ENCODE data around the gene TMEM171.
A peak's percentile ranks its signal among the peaks of the same experiment; 100 is the strongest.

TMEM171 gene

GRCh38 chr5:73130811-73131210 lies 10.4 kb downstream of the TMEM171 start:
- H3K27ac ChIP-seq, result no peak overlapping the region
- TF ChIP-seq ZFX (IDR thresholded peaks at IDR 0.05), result no peak
- TF ChIP-seq, protein P1, sequence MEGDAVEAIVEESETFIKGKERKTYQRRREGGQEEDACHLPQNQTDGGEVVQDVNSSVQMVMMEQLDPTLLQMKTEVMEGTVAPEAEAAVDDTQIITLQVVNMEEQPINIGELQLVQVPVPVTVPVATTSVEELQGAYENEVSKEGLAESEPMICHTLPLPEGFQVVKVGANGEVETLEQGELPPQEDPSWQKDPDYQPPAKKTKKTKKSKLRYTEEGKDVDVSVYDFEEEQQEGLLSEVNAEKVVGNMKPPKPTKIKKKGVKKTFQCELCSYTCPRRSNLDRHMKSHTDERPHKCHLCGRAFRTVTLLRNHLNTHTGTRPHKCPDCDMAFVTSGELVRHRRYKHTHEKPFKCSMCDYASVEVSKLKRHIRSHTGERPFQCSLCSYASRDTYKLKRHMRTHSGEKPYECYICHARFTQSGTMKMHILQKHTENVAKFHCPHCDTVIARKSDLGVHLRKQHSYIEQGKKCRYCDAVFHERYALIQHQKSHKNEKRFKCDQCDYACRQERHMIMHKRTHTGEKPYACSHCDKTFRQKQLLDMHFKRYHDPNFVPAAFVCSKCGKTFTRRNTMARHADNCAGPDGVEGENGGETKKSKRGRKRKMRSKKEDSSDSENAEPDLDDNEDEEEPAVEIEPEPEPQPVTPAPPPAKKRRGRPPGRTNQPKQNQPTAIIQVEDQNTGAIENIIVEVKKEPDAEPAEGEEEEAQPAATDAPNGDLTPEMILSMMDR (conservative IDR thresholded peaks at IDR 0.05), result no peak

GRCh38 chr5:73131711-73132425 lies 11.5 kb downstream of the TMEM171 start:
- H3K27ac ChIP-seq, result no peak overlapping the region

DNA sequence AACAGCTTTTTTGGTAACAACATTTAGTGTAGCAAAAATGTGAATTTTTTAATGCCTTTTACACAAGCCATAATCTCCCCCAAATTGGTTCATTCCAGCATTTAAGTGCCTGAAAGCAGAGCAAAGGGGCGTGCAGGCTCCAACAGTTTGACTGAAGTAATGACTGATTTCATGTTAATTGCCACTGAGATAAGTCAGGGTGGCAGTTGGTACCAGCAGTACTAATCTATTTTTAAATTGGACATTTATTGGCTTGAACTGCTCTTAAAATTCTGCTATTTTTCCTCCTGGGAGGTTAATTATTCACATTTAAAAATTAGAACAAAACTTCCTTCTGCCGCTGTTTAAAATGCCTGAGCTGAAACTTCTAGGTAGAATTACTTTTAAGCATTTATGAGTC lies 12.4 kb downstream of the TMEM171 start:
- H3K27ac ChIP-seq, result no peak overlapping the region

More at GRCh38 chr5:73131711-73132425, 11.5 kb downstream of the TMEM171 start:
- TF ChIP-seq, protein P1 (conservative IDR thresholded peaks at IDR 0.05), result no peak
- no peak for TF ChIP-seq ZFX (IDR thresholded peaks at IDR 0.05)

GRCh38 chr5:73135021-73135420 lies 14.6 kb downstream of the TMEM171 start:
- no peak for TF ChIP-seq ZFX (IDR thresholded peaks at IDR 0.05)
- TF ChIP-seq, protein P1 (conservative IDR thresholded peaks at IDR 0.05), result no peak
- H3K27ac ChIP-seq, result no peak overlapping the region

More for the DNA sequence above, 12.4 kb downstream of the TMEM171 start:
- no peak for TF ChIP-seq ZFX (IDR thresholded peaks at IDR 0.05)
- TF ChIP-seq, protein P1 (conservative IDR thresholded peaks at IDR 0.05), result no peak

DNA sequence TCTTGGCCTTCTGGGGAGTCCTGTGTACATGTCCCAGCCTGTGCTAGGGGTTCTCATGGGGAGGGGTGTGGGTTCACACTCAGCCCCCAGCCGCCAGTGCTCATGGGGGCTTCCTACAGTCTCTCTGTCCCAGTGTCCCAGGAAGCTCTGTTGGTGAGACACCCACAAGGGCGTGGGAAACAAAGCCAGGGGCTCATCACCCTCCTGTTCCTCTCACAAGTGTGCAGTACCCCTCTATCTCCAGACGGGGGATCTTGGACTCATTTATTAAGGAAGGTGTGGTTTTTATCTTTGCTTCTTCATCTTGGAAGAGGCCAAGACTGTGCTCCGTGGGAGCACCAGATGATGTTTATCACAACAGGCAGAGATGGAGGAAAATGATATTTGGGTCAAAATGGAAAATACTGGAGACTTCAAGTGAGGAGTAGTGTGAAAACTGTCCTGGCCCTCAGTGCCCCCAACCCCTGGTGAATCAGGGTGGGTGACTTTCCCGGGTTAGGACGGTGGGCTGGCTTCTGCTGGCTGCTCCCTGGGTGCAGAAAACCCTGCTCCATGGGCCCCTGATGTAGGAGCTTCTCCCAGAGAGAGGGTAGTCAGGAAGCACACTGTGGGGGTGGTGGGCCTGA lies 15.2 kb downstream of the TMEM171 start:
- TF ChIP-seq ZFX (IDR thresholded peaks at IDR 0.05), result no peak
- TF ChIP-seq, protein P1 (conservative IDR thresholded peaks at IDR 0.05), result peak; percentile 44; the same call in 1 of the 2 replicates
- no peak overlapping the region for H3K27ac ChIP-seq

DNA sequence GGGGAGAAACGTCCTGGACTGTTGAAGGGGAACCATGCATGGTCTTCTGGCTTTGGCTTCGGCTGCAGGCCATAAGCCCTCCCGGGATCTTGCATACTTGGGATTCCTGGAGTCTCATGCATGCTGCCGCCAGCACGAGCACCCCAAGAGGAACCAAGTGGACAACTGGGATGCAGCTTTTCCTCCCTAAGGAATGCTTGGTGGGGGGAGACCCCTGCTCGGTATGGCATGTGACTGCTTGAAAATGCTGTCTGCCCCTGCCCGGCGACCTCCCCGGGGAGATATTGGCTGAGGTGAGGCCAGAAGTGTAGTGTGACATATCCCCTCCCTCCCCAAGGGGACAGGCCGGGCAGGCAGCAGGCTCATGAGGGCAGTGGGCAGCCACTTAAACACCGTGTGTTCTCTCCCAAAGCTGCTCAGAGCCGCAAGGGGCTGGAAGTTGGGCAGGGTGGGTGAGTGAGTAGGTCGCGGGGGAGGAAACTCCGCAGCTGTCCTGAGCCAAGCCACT lies 15.7 kb downstream of the TMEM171 start:
- H3K27ac ChIP-seq, result no peak overlapping the region
- TF ChIP-seq, protein P1 (conservative IDR thresholded peaks at IDR 0.05), result no peak
- no peak for TF ChIP-seq ZFX (IDR thresholded peaks at IDR 0.05)
